ENCODE data around the gene MISP.

DNA sequence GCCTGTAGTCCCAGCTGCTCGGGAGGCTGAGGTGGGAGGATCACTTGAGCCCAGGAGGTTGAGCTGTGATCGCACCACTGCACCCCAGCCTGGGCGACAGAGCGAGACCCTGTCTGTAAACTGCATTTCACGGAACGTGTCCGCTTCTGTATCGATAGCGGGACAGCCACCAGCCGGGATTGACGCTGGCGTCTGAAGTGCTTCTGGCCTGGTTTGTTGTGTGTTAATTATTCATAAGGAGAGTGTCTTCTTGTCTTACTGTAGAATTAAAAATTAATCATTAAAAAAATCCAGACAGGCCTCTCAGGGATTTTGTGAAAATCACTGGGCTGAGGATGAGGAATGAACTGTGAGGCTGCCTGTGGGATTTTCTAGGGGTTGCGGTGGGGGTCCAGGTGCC is 16.2 kb upstream of the MISP start:
- TF ChIP-seq CTCF (IDR thresholded peaks at IDR 0.05; ENCODE audit: low read length) (no peak), EZH2 (IDR thresholded peaks at IDR 0.05; ENCODE audit: borderline replicate concordance, low read length) (no peak)

Data from OCI-LY1 (cell line).